ENCODE results near the gene CFL1.
A peak's percentile ranks its signal among the peaks of the same experiment; 100 is the strongest.

CFL1 gene

GRCh38 chr11:65887723-65888162 is 29.8 kb upstream of the CFL1 start:
- no peak for DNase-seq

- DNase-seq: no peak
Observed at GRCh38 chr11:65886826-65887722, 29.1 kb upstream of the CFL1 start.

- DNase-seq: no peak
Observed at GRCh38 chr11:65885808-65886536, 28.0 kb upstream of the CFL1 start.

- no peak for DNase-seq
Observed at GRCh38 chr11:65885231-65885630, 27.3 kb upstream of the CFL1 start.

GRCh38 chr11:65884716-65885092 is 26.7 kb upstream of the CFL1 start:
- DNase-seq: peak; percentile 70

- no peak for DNase-seq
Observed at GRCh38 chr11:65883786-65884715, 26.1 kb upstream of the CFL1 start.

- DNase-seq: no peak
Observed at GRCh38 chr11:65883058-65883761, 25.2 kb upstream of the CFL1 start.

GRCh38 chr11:65882120-65883057 is 24.4 kb upstream of the CFL1 start:
- DNase-seq: no peak

- DNase-seq: peak; percentile 51
Observed at GRCh38 chr11:65880844-65881421, 23.0 kb upstream of the CFL1 start.

GRCh38 chr11:65880027-65880426 is 22.0 kb upstream of the CFL1 start:
- no peak for DNase-seq

- no peak for DNase-seq
Observed at GRCh38 chr11:65879617-65880016, 21.6 kb upstream of the CFL1 start, which contains the start of gene CTSW. Gene CTSW, plus strand, starts transcription at chr11:65879837. Its CDS starts 18 bp downstream, at chr11:65879855.

GRCh38 chr11:65873318-65874156 is 15.6 kb upstream of the CFL1 start:
- DNase-seq: peak; percentile 94

- DNase-seq: peak; percentile 65
Observed at GRCh38 chr11:65872586-65873317, 14.8 kb upstream of the CFL1 start, which contains the start of gene EFEMP2. Gene EFEMP2, minus strand, starts transcription at chr11:65872800. Its CDS starts 446 bp downstream, at chr11:65872354.

GRCh38 chr11:65871811-65872548 is 14.0 kb upstream of the CFL1 start:
- peak; percentile 62 for DNase-seq

- DNase-seq: no peak
Observed at GRCh38 chr11:65870706-65871681, 13.0 kb upstream of the CFL1 start.

- DNase-seq: no peak
Observed at GRCh38 chr11:65870307-65870658, 12.3 kb upstream of the CFL1 start.
